ENCODE results near the gene STIMATE.
A peak's percentile ranks its signal among the peaks of the same experiment; 100 is the strongest.

Gene STIMATE

DNA sequence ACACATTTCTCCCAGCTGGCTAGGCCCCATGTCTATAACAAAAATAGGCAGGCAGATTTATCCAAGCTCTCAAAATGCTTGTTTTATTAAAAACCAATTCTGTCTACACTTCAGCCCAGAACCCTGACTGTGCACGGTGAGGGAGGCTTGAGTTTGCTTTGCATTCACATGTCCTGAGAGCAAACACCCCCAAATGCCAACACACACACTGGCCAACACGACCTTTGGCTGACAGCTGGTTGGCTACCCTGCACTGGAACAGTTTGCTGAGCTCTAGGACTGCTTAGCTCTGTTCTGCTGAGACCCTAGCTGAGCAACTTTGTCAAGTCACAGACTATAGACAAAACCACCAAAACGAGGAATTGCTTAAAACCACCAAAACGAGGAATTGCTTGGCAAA is 3.6 kb downstream of the STIMATE start:
- no peak for DNase-seq (ENCODE audit: low spot score)

DNA sequence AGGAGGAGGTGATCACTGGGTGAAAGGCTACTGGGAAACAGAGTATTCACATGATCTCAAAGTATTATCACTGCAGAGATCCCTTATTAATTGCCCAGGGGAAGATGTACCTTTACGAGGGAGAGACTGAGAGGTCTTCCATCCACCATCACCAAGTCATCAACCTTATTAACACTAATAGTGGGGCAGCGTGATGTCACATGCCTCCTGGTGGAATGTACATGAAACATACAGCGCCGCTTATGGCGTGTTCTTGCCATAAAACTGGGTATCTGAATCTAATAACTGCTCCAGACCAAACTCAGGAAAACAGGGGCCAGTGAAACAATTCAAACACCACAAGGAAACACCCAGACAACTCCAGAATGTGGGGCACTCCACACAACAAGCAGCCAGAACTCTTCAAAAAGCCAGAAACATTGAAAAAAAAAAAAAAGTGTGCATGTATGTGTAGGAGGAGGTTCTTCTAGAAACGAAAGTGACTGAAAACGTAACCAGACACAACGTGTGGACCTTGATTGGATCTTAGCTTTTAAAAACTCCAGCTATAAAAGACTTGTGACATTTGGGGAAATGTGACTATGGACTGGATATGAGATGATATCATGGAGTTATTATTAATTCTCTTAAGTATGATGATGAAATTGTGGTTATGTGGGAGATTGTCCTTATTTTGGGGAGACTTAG is 4.6 kb downstream of the STIMATE start:
- DNase-seq (ENCODE audit: low spot score), result no peak

DNA sequence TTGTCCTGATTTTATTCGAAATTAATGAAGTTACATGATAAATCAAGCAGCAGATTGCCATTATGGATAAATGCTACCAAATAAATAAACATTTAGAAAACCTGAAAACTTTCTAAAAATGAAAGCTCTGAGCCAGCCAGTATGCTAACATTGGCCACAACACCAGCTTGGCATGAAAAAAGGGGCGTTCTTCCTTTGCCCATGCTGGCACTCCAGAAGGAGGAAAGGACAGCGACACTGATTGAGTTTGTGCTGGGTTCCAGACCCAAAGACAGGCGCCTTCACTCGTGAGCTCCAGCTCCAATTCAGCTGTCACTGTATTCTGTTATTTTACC is 5.1 kb downstream of the STIMATE start:
- no peak for DNase-seq (ENCODE audit: low spot score)

DNA sequence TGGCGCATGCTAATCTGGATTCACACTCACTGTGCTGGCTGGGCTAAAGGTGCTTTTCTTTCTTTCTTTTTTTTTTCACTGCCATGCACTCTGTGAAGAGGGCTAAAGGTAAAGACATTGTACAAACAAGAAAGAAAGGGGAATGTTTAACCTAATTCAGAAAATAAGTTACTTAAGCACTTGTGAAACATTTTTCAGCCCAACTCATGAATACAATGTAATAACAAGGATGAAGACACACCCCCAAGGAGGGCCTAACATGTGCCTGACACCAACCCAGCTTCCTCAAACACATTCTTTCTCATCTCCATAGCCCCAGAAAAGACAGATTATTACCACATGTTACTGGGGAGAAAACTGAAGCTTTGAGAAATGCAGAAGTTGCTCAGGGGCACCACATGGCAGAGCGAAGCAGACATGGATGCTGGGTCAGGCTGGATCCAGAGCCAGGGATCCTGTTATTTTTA is 5.7 kb downstream of the STIMATE start:
- DNase-seq (ENCODE audit: low spot score), result peak; percentile 34

DNA sequence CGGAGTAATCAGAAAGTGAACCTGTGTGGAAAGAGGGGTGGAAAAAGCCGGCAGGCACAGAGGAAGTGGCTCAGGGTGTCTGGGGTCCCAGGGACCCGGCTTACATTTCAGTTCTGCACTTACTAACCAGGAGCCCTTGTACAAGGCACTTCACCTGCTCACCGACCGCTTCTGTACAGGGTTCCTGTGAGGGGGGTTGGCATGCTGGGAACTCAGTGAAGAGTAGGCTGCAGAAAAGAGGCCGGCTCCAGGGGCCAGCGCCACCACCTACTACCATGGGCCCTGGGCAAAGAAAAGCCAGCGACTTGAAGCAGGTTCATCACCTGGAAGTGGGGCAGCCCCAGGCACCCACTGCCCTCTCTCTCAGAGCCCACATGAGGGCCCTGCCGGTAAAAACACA is 6.2 kb downstream of the STIMATE start:
- no peak for DNase-seq (ENCODE audit: low spot score)

DNA sequence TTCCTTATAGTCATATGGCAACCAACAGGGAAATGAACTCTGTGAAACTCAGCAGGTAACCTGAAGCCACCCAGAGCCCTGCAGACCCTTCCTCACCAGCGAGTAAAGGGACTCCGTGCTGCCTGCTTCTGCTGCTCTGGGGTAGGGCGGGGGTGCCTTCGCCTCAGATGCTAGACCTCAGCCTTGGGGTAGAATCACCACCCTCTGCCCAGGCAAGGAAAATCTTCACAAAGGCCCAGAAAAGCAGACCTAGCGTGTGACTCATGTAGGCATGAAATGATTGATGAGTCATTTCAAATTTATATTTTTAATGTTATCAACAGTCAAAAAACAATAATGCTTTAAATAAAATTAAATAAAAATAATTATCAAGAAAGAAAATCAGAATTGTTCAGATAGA is 6.6 kb downstream of the STIMATE start:
- DNase-seq (ENCODE audit: low spot score), result no peak

DNA sequence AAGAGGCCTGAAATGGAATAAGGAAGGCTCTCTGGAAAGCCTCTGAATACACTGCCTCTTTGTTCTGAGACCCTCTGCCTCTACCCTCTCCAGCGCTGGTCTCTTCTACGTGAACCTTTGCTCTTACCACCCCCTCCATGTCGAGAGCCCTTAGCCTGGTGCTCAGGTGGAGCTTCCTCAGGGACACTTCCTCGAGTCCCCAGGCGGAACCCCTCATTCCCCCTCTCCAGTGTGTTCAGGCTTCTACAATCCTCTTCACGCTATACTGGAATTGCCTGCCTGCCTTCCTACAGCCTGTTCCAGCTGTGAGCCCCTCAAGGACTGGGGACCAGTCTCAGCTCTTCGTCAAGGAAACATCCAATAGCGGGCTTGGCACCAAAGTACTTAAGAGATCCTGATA is 7.4 kb downstream of the STIMATE start:
- no peak for DNase-seq (ENCODE audit: low spot score)

DNA sequence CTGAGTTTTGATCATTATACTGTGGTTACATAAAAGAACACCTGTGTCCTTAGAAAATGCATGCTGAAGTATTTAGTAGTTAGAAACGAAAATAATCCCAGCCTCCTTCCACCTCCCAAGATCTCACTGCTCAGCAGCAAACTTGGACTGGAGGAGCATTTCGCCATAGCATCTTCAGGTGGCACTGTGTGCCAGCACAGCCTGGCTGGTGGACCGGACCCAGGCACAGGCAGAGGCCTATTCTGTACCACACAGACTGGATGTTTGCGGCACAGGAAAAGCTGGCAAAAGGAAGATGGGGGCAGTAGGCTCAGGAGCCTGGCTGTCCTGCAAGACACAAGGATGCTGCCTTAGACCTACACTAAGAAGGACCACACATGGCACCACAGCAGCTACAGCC is 10.2 kb downstream of the STIMATE start:
- no peak for DNase-seq (ENCODE audit: low spot score)

DNA sequence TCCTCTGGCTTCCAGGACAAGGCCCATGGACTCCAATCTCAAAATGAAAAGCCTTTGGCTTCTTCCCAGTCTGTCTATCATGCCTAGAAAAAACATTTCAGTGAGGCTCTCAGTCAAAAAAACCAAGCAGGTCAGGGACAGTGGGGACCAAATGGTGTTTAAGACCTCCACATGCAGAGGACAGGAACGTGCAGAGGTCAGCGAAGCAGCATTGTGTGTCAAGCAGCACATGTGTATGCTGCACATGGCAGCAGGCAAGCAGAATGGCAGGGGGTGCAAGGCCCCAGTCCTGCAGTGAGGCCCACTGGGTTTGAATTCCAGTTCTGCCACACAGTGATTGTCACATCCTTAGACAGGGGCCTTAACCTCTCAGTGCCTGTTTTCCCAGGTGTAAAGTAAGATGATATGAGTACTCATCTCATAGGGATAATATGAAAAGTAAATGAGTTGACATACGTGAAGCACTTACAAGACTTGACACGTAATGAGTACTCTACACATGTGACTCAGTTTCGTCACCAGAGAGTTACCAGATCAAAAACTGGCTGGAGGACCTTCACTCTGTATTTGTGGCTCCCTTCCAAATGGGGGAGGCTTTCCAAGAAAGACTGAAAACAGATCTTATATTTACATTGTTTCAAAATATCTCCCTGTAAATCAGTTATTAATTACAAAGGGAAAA is 11.2 kb downstream of the STIMATE start:
- no peak for DNase-seq (ENCODE audit: low spot score)

DNA sequence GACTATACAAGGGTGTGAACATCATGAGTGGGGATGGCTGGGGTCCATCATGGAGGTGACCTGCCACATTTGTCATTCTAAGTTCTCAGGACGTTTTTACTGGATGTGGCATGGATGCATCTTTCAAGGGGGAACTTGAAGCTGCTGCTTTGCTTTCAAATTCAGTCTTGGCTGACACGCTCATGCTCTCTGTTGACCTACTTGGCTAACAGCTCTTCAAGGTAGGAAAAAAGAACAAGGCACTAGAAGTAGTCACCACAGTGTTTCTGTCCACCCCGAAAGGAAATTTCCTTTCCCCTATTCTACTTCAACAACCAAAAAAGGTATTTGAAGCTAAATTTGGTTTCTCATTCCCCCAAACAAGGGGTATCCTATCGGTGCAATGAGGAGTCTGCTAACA is 15.0 kb downstream of the STIMATE start:
- DNase-seq (ENCODE audit: low spot score), result no peak

DNA sequence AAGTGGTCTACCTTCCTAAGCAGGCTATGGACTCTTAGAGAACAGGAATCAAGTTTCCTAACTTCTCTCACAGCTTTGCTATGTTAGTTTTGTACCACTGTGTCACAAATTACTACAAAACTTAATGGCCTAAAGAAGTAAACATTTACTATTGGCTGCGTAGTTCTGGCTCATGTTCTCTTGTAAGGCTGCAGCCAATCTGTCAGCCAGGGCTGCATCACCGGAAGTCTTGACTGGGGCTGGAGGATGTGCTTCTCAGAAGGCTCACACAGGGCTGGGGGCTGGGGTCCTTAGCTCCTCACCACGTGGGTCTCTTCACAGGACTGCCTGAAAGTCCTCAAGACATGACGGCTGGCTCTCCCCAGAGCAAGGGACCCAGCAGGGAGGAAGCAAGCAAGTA is 15.5 kb downstream of the STIMATE start:
- no peak for DNase-seq (ENCODE audit: low spot score)

DNA sequence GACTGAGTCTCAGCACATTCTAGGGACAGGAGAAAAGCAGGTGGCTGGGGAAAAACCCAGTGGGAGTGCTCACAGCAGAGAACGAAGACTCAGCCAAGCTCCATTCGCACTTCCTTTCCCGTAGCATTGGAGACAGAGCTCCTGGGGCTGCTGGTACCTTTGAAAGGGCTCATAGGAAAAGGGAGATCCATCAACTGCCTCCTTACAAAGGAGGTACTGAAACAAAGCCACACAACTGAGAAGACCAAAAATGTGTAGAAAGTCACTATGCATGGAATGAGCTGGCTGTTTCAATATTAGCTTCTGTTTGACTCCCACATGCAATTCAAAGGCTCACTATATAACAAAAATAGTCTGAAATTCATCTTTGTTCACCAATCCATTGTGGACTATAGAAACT is 16.9 kb downstream of the STIMATE start:
- DNase-seq (ENCODE audit: low spot score), result no peak

DNA sequence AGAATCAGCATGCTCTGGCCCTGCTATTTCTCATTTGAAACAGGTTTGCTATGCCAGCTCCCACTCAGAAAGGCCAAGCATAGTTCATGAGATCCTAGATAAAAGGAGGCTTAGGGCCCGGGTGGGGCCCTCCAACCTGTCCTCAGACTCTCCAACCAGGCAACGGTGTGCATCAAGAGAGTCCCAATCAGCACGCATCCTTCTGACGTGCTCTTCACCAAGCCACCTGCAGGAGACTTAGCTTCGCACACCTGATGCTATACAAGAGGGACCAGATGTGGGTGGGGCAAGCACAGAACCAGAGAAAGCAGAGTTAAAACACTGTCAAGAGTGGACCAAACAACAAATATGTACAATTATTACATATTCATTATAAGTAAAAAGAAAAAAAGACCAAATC is 17.3 kb downstream of the STIMATE start:
- no peak for DNase-seq (ENCODE audit: low spot score)

DNA sequence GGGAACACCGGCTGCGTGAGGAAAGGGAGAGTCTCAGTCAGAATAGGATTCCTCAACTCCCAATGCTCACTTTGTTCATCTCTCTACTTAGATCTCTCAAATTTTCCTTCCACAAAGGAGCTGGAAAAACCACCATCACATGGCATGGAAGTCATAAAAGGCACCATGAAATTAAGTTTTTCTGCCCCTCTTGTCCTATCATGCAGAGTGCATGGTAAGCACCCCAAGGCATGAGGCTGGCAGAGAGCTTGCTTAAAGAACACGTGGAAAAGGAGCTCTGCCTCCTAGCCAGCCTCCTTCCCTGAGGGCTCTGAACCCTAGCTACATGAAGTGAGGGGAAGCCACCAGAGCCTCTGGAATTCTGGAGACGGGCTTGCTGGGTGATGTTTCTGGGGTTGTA is 17.8 kb downstream of the STIMATE start:
- no peak for DNase-seq (ENCODE audit: low spot score)

DNA sequence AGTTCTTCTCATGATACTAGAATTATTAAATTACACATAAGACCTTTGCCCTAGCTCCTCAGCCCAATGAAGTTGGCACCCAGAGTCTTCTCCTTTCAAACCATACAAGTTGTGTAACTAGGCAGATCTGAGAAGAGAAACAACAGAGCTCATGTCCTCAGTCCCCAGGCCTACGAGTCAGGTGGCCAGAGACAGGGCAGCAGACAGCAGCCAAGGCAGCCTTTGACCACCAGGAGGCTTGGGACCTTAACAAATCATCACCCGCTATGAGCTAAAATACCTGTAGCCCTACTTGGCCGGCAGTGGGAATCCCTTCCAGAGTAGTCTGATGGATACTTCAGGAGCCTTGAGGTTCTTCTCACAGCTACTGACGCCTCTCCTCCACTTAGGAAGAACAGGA is 18.3 kb downstream of the STIMATE start:
- DNase-seq (ENCODE audit: low spot score), result no peak

DNA sequence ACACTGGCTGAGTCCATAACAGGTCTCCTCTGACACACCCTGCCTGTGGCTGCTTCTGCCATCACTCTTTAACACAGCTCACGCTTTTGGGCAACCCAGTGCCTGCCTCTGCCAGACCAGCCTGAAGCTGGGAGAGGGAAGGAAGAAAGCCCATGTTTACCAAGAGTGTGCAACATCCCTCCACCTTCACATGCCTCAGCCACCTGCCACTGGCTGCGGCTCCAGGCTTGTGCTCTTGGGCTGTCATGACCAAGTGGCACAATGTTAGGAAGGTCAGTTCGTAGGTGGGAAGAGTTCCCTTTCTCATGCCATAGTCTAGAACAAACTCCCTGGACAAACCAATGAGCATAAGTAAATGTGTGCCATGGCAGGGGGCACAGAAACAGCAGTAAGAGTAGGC is 20.3 kb downstream of the STIMATE start:
- no peak for DNase-seq (ENCODE audit: low spot score)

DNA sequence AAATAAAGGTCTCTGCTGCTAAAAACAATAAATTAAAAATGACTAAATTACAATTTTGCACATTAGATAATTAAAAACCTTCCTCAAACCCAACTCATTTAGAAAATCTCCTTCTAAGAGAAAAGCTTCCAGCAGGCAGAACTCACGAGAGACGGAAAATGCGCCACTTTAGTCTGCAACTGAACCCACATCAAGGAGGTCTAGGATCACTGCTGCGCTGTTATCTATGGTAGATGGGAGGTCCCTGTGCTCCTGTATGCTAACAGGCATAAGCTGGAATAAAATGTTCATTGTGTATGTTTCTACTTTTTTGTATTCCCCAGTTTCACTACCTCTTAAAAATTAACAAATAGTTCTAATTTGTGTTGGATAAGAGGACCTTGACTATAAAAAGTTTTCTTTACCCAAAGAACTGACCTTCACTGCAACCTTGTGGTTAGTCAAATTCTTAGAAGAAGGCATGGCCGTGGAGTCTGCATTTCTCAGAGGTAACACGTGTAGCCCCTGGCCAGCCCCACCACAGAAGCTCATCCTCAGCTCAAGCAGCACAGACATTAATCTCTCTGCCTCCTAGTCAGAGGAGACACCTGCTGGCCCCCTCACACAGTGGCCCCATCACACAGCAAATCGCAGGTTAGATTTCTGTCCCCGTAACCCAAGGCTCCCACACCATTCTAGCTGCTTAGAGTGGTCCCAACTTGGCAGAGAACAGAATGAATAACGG is 22.3 kb downstream of the STIMATE start:
- no peak for DNase-seq (ENCODE audit: low spot score)

DNA sequence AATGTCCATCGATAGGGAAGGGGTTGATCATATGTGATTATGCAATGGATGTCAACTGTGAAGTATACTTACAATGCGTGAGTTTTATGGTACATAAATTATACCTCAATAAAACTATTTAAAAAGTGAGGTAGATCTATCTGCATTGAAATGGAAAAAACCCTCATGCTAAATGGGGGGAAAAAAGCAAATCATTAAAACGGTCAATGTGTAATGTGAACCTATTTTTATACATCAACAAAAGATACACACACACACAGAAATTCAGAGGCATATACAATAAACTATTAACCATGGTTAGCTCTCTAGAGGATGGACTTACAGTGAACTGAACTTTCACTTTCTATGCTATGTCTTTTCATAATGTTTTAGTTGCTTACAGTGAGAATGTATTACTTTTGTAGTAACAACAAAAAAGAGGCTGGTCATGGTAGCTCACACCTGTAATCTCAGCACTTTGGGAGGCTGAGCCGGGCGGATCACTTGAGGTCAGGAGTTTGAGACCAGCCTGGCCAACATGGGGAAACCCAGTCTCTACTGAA is 23.1 kb downstream of the STIMATE start:
- no peak for DNase-seq (ENCODE audit: low spot score)

DNA sequence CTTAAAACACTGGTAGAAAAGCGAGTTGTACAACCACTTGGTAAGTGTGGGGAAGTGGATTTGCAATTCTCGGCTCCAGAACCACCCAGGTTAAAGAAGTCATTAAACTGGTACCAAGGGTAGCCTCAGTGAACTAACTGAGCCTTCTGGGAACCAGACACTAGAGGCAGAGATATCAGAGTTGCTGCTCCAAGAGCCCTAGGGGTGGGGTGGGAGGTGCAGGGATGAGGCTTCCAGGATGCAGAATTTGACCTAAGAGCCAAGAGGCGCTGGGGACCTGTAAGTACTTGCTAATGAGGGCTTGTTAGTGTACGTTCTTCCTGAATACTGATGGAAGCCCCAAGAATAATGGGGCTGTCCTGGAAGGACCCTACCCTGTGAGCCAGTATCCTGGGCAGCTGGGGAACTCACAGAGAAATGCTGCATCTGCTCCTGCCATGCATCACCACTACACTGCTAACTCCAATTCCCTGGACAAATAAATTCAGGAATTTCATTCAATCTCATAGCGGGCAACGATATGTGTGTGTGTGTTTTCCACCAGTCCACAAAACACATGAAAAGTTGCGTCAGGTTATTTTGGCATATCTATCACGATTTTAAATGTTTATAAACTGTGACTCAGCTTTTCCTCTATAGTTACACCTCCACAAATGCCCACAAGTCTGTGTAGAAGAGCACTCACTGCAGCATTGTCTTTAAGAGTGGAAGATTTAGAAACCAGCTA is 23.8 kb downstream of the STIMATE start:
- no peak for DNase-seq (ENCODE audit: low spot score)

DNA sequence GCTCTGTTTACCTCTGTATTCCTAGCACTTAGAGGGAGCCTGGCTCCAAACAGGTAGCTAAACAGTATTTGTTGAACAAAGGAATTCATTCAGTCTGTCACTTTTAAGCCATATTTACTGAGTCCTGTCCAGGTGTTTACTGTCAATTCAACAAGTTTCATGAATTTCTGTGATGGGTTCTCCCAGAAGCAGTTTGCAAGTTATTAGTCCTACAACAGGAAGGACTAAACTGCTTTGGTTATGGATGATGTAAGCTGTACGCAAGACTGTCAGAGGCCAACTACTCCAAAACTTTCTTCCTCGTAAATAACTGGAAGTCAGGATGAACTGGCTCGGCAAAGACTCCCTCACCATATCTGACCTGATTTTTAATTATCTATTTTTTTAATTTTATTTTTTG is 25.1 kb downstream of the STIMATE start:
- no peak for DNase-seq (ENCODE audit: low spot score)

DNA sequence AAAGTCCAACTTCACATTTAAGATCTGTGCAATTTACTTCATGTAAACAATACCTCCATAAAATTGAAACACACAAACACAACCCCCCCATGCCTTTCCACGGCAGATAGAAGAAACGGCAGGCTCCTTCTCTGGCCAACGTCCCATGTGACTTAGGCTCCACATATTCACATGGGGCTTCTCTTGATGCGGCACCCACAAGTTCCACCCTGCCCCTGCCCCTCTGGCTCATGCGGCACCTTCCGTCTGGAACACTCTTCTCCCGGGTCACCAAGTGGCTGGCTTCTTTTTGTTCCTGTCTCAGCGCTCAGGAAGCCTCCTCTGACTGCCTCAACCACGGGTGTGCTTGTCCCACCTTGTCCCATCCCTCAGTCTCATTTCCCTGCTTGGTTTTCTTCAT is 25.6 kb downstream of the STIMATE start:
- no peak for DNase-seq (ENCODE audit: low spot score)

DNA sequence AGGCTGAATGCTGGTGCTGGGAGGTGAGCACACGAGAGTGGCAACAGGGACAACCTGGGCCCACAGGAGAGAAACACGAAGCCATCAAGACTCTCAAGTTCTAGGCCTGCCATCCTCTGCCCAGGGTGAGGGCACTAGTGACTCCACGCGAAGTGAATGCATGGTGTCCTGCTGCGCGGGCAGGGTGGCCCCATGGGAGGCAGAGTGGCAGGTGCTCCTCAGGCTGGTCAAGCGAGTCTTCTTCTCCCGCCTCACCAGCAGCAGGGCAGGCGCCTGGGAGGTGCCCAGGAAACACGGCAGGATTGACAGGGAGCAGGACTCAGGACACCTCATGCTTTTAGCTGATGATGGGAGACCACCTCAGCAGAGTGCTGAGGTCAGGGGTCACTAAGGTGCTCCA is 26.9 kb downstream of the STIMATE start:
- no peak for DNase-seq (ENCODE audit: low spot score)

DNA sequence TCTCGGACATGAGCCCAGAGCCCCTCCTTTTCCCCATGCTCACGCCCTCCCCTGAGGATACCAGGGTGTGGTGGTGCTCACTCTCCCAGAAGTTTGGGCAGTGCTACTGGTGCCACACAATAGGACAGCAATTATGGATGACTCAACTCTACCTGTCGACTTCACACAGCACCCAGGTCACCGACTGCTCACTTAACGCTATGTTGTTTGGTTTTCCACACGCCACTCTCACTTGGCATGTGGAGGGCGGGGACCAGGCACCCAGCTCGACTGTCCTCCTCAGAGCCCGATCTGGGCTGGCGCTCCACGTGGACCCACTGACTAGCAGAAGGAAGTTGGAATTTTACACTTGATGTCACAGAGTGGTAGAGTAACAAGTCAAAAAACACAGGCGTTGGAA is 30.9 kb downstream of the STIMATE start:
- DNase-seq (ENCODE audit: low spot score), result no peak

Data from germinal center (tissue), 1 donor.